Skeletal muscle cell (primary cell): ENCODE measurements around the gene PSMG3.

Experiments
- DNase-seq: peaks from one replicate; pipeline ENCODE4 v3.0.0-alpha.2; 2010; ENCODE audit warnings: low read depth
- H3K4me3 ChIP-seq: 2 replicates; pipeline ENCODE4 v1.5.1; 2011; ENCODE audit warnings: low read depth, mild to moderate bottlenecking, control low read depth, low read length, moderate library complexity

The PSMG3 gene

GRCh38 chr7:1597791-1598190 is 28.0 kb upstream of the PSMG3 start:
- H3K4me3 ChIP-seq = no peak overlapping the region
- DNase-seq = no peak

DNA sequence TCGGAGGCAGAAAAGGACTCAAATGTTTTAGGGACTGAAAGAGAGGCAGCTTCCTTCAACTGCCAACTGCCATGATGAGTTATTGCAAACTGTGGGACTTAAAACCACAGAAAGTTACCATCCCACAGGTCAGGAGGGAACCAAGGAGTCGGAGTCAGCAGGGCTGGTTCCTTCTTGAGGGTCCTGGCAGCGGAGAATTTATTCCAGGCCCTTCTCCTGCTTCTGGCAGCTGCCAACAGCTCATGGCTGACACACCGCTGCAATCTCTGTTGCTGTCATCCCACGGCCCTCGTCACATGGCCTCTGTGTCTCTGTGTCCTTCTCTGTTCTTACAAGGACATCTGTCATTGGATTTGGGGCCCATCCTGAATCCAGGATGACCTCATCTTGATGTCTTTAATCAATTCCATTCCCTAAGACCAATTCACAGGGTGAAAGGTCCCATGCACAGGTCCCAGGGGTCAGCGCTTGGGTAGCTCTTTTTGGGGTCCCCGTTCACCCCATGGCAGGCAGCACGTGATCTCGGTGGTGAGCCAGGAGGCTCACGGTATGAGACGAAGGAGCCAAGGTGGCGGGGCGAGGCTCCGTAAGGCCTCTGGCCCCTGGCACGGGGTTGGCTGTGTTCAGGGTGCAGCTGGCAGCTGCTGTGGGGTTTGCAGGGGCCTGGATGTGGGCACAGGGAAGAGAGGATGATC is 27.4 kb upstream of the PSMG3 start:
- no peak for DNase-seq
- no peak overlapping the region for H3K4me3 ChIP-seq

- no peak for DNase-seq
These were observed 26.6 kb upstream of the PSMG3 start for GRCh38 chr7:1596181-1597043.

GRCh38 chr7:1595636-1596035 is 25.8 kb upstream of the PSMG3 start:
- no peak for DNase-seq
- no peak overlapping the region for H3K4me3 ChIP-seq

More at GRCh38 chr7:1596181-1597043, 26.6 kb upstream of the PSMG3 start:
- no peak overlapping the region for H3K4me3 ChIP-seq

- H3K4me3 ChIP-seq = no peak overlapping the region
- DNase-seq = no peak
These were observed 25.2 kb upstream of the PSMG3 start for GRCh38 chr7:1595027-1595426.

DNA sequence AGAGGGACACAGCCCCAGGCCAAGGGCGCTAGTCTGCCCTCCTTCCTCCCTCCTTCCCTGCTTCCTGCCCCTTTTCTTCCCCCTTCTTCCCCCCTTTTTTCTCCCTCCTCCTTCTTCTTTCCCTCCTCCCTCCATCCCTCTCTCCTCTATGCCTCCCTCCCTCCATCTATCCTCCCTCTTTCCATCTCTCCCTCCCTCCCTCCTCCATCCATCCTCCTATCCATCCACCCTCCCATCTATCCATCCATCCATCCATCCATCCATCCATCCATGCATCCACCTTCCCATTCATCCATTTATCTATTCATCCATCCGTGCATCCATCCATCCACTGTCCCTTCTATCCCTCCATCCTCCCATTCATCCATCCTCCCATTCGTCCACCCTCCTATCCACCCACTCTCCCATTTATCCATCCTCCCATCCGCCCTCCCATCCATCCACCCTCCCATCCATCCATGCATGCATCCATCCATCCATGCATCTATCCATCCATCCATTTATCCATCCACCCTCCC is 24.1 kb upstream of the PSMG3 start:
- no peak for DNase-seq
- no peak overlapping the region for H3K4me3 ChIP-seq

DNA sequence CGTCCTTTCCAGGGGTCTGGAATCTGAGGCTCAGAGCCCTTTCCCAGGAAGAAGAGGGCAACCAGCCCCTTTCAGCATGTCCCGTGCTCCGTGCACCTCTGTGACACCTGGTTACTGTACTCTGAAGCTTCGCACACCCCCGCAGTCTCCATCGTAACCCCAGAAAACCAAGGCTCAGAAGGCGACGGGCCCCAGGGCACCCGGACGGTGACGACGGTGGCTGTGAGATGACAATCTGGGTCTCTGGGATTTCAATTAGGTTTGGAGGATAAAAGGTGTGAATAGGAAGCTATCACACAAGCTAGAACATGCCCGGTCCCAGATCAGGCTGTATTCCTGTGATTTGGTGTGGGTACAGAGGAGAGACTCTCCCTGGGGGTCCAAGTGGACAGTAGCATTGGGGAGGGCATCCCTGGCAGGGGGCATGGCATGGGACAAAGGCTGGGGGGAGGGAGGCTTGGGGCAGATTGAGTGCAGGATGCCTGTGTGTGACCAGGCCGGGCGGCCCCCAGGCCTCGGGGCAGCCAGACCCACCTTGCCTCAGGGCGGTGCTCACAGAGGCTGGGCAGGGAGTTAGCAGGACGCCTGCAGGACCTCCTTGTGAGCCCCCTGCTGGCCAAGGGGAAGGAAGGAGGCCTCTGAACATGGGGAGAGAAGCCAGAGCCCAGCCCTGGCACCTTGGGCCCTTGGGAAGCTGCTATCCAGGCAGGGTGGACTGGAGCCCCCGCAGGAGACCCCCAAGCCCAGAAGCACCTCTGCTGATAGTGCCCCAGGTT is 23.4 kb upstream of the PSMG3 start:
- DNase-seq = no peak
- no peak overlapping the region for H3K4me3 ChIP-seq

GRCh38 chr7:1592299-1592871 is 22.6 kb upstream of the PSMG3 start:
- no peak overlapping the region for H3K4me3 ChIP-seq
- no peak for DNase-seq

DNA sequence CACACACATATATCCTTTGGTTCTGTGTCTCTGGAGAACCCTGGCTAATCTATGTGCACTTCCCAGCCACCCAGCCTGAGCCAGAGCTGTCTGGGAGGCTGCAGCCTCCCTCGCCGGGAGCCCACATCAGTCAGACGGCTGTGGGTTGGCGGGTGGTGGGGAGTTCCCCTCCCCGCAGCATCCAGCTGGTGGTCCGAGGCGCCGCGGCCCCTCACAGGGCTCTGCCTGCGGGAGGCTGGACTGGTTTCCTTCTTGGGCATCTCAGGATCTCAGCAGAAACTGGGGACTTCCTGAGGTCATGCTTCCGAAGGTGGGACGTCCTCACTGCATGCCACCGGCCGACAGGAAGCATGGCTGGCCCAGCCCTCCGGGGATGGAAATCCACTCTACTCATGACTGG is 22.0 kb upstream of the PSMG3 start:
- no peak overlapping the region for H3K4me3 ChIP-seq
- DNase-seq = no peak

DNA sequence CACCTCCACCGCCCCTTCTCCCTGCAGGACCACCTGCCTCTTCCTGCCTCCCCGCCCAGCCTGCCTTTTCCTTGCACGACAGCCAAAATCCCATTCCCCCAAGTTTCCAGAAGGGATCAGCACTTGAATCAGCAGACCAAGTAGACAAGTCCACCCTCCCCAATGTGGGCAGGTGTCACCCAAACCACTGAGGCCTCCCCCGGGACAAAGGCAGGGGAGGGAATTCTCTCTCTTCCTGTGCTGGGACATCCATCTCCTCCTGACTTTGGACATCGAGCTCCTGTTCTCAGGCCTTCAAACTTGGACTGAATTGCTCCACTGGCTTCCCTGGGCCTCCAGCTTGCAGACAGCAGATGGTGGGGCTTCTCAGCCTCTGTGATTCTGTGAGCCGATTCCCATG is 21.6 kb upstream of the PSMG3 start:
- H3K4me3 ChIP-seq = no peak overlapping the region
- DNase-seq = no peak

DNA sequence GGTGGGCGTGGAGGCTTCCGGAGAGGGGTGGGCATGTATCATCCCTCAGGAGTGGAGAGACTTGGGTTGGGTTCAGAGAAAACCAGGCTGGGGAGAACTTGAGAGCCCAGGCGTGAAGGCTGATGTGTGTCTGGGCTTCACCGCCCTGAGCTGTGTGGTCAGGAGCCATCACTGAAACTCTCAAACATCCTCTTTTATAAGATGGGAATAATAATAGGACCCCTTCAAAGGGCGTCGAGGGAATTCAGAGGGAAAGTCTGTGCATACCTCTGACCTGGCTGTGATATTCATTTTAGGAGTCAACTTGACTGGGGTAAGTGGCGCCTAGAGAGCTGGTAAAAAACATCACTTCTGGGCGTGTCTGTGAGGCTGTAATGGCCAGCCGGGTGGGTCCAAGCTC is 21.1 kb upstream of the PSMG3 start:
- no peak overlapping the region for H3K4me3 ChIP-seq
- DNase-seq = no peak

- DNase-seq = no peak
- no peak overlapping the region for H3K4me3 ChIP-seq
These were observed 20.6 kb upstream of the PSMG3 start for GRCh38 chr7:1590476-1590875.

DNA sequence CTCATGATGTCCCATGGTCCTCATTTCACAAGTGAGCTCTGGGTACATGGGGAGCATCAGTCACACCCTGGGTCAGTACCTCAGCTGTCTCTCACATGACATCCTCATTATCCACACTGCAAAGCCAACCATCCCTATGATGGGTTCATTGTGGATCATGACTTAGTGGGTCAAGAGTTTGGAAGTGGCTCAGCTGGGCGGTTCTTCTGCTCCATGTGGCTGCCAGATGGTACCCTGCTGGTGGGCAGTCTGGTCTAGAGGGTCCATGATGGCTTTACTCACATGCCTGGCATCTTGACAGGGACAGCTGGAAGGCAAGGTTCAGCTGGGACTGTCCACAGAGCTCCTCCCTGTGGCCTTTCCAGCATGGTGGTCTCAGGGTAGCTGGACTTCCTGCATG is 19.1 kb upstream of the PSMG3 start:
- no peak overlapping the region for H3K4me3 ChIP-seq
- no peak for DNase-seq

DNA sequence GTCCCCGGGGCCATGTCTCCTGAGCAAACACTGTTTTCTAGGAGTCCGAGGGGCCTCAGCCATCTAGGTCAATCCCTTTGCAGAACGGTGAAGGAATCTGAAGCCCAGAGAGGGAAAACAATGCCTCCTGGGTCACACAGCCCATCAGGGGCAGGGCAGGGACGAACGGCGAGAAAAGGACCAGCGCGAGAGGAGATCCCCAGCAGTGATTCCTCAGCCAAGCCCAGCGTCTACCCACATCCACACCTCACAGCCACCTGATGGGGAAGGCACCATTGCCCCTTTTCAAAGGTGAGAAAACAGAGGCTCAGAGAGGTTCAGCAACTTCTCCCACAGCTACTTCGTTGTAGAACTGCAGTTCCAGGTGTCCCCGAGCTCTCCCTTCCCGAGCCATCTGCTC is 17.9 kb upstream of the PSMG3 start:
- no peak overlapping the region for H3K4me3 ChIP-seq
- DNase-seq = no peak

- no peak overlapping the region for H3K4me3 ChIP-seq
These were observed 17.2 kb upstream of the PSMG3 start for GRCh38 chr7:1586827-1587705.

DNA sequence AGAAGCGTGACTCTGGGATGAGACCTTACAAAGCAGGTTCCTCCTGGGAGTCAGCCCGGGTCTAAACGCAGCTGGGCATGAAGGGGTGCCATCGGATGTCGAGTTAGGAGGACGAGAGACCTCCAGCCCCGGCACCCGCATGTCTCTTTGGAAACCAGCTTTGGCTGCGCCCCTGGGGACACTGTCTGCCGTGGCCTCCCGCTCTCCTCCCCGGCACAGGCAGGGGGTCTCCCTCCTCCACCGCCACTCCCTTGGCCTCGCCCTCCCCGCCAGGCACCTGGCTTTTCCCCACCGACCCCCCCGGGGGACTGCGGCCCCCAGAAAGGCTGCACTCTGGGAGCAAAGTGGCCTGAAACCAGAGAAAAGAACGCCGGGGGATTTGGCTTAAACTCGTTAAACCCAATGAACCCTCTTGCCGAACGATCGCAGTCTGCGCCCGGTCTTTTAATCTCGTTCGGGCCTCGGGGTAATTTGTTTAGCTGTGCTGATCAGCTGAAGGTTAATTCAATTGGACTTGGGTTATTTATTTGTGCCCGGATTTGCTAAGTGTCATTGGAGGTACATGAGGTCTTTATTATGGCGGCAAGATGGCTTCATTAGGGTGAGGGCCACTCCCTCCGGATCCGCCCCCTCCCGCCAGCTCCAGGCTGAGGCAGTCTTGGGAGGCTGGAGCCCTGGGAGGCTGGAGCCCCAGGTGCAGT is 16.4 kb upstream of the PSMG3 start:
- H3K4me3 ChIP-seq = no peak overlapping the region
- DNase-seq = no peak

More at GRCh38 chr7:1586827-1587705, 17.2 kb upstream of the PSMG3 start:
- DNase-seq = no peak

- DNase-seq = no peak
- H3K4me3 ChIP-seq = no peak overlapping the region
These were observed 15.5 kb upstream of the PSMG3 start for GRCh38 chr7:1585142-1585981.
